Colonic mucosa (tissue), 4 donors: ENCODE results near the gene IMMP2L. TPM values are rescaled to one million over a fixed set of nuclear protein-coding genes. Genes with fewer than 3 reads are reported as not detected.

Experiments used
- DNase-seq: peaks from one replicate; pipeline ENCODE4 v3.0.0-alpha.2; 2020
- H3K27ac ChIP-seq: fragments of 200-600 bp; one replicate; pipeline ENCODE4 v1.8.0; 2021
- H3K27me3 ChIP-seq: fragments of 200-600 bp; one replicate; pipeline ENCODE4 v1.8.0; 2021
- H3K36me3 ChIP-seq: fragments of 200-600 bp; one replicate; pipeline ENCODE4 v1.8.0; 2021
- H3K4me1 ChIP-seq: fragments of 200-600 bp; one replicate; pipeline ENCODE4 v1.8.0; 2021; ENCODE audit warnings: mild to moderate bottlenecking
- H3K4me3 ChIP-seq: fragments of 200-600 bp; one replicate; pipeline ENCODE4 v1.8.0; 2021
- H3K9ac ChIP-seq, 2 donors: one replicate each; pipeline ENCODE4 v1.7.0; 2013; ENCODE audit warnings: control low read depth in 2 of 2, low read depth in 2 of 2, low read length in 2 of 2
- H3K9me3 ChIP-seq: fragments of 200-600 bp; one replicate; pipeline ENCODE4 v1.8.0; 2021
- intact Hi-C: fragments of 100-400 bp; cut with DNase I; formaldehyde crosslinking; loops from one replicate; pipeline ENCODE4 v1.14.1; 2022
- total RNA-seq, 2 donors: library from RNA; stranded (reverse); fragmentation: NEBNext Ultra II Directional in 1 of 2; extraction: Animal tissue kit (Norgen Biotek cat#: 25700) in 1 of 2; gene quantifications; one replicate each; pipeline ENCODE4 v1.2.1, GENCODE V29; 2021
- TF ChIP-seq, protein P1 (sequence below): fragments of 200-600 bp; IDR thresholded peaks from one replicate; pipeline ENCODE4 v1.8.0; 2022; ENCODE audit warnings: antibody characterized with exemption, mild to moderate bottlenecking
- donor health status: healthy.
- donor health status: DM: no; HTN: no; CAD: no.
- donor health status: DM: no; HTN: no; CAD: no.

IMMP2L gene
- total RNA-seq, 2 donors from 2014 or later: 13.4 to 15.4 TPM

GRCh38 chr7:111026343-111026742, 535.9 kb downstream of the IMMP2L start:
- DNase-seq: no peak
- no peaks in the 10 kb centered on the region for H3K36me3 ChIP-seq
- no peak overlapping the region for H3K27ac ChIP-seq
- H3K9ac ChIP-seq: no peak overlapping the region
- TF ChIP-seq, protein P1, sequence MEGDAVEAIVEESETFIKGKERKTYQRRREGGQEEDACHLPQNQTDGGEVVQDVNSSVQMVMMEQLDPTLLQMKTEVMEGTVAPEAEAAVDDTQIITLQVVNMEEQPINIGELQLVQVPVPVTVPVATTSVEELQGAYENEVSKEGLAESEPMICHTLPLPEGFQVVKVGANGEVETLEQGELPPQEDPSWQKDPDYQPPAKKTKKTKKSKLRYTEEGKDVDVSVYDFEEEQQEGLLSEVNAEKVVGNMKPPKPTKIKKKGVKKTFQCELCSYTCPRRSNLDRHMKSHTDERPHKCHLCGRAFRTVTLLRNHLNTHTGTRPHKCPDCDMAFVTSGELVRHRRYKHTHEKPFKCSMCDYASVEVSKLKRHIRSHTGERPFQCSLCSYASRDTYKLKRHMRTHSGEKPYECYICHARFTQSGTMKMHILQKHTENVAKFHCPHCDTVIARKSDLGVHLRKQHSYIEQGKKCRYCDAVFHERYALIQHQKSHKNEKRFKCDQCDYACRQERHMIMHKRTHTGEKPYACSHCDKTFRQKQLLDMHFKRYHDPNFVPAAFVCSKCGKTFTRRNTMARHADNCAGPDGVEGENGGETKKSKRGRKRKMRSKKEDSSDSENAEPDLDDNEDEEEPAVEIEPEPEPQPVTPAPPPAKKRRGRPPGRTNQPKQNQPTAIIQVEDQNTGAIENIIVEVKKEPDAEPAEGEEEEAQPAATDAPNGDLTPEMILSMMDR: no peak
- intact Hi-C loops: no loop called here
- H3K27me3 ChIP-seq: no peaks in the 10 kb centered on the region
- H3K4me3 ChIP-seq: no peak overlapping the region
- H3K4me1 ChIP-seq: no peaks in the 10 kb centered on the region
- H3K9me3 ChIP-seq: no peaks in the 10 kb centered on the region

DNA sequence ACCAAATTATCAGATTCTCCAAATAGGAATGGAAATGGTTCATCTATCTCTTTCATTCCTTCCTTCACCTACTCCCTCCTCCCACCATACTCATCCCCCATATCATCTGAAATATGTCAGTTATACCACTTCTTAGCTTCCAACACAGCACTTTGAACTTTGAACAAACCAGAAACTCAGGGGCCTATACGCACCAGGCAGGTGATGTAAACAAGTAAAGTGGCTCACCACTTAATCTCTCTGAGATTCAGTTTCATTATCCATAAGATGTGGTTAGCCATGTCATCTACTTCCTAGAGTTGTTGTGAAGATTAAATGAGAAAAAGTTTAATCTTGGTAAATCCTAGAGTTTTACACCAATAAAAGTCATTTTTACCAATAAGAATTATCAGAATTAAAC, 537.3 kb downstream of the IMMP2L start:
- Histone ChIP-seq H3K4me3 (no peak overlapping the region), H3K27me3 (no peaks in the 10 kb centered on the region), H3K27ac (no peak overlapping the region), H3K9me3 (no peaks in the 10 kb centered on the region), H3K36me3 (no peaks in the 10 kb centered on the region), H3K4me1 (no peaks in the 10 kb centered on the region), H3K9ac (no peak overlapping the region)
- intact Hi-C loops: no loop called here
- TF ChIP-seq, protein P1: no peak
- DNase-seq: no peak

- TF ChIP-seq, protein P1: no peak
- intact Hi-C loops: no loop called here
- no peaks in the 10 kb centered on the region for H3K36me3 ChIP-seq
- H3K4me1 ChIP-seq: no peaks in the 10 kb centered on the region
- DNase-seq: no peak
- H3K9me3 ChIP-seq: no peaks in the 10 kb centered on the region
- H3K9ac ChIP-seq: no peak overlapping the region
- no peak overlapping the region for H3K27ac ChIP-seq
- H3K4me3 ChIP-seq: no peak overlapping the region
- H3K27me3 ChIP-seq: no peaks in the 10 kb centered on the region
Observed at GRCh38 chr7:111018960-111019736, 543.1 kb downstream of the IMMP2L start.

GRCh38 chr7:111018447-111018846, 543.8 kb downstream of the IMMP2L start:
- H3K27ac ChIP-seq: no peak overlapping the region
- no peaks in the 10 kb centered on the region for H3K36me3 ChIP-seq
- no peaks in the 10 kb centered on the region for H3K9me3 ChIP-seq
- intact Hi-C loops: no loop called here
- no peaks in the 10 kb centered on the region for H3K4me1 ChIP-seq
- no peak overlapping the region for H3K4me3 ChIP-seq
- no peak overlapping the region for H3K9ac ChIP-seq
- no peaks in the 10 kb centered on the region for H3K27me3 ChIP-seq
- TF ChIP-seq, protein P1: no peak
- no peak for DNase-seq

GRCh38 chr7:111014079-111014478, 548.2 kb downstream of the IMMP2L start:
- DNase-seq: no peak
- Histone ChIP-seq H3K27ac (no peak overlapping the region), H3K9me3 (no peaks in the 10 kb centered on the region), H3K9ac (no peak overlapping the region), H3K4me3 (no peak overlapping the region), H3K27me3 (no peaks in the 10 kb centered on the region), H3K36me3 (no peaks in the 10 kb centered on the region), H3K4me1 (no peaks in the 10 kb centered on the region)
- TF ChIP-seq, protein P1: no peak
- intact Hi-C loops: no loop called here
